Keratinocyte (primary cell): ENCODE measurements around the gene SH3PXD2A. TPM values are rescaled to one million over a fixed set of nuclear protein-coding genes. Genes with fewer than 3 reads are reported as not detected.
A peak's percentile ranks its signal among the peaks of the same experiment; 100 is the strongest.

Experiments used
- DNase-seq: peaks from one replicate; pipeline ENCODE4 v3.0.0-alpha.2; 2011; ENCODE audit warnings: low read depth, missing footprints, low spot score
- FAIRE-seq: peaks from 2 replicates; lab custom pipeline; 2011; peaks lifted over from hg19 to GRCh38; lab: Jason Lieb, UNC
- H2AFZ ChIP-seq: 2 replicates; pipeline ENCODE4 v1.6.0; 2012; ENCODE audit warnings: low read length, control low read depth, inconsistent platforms; ENCODE audit not compliant: control insufficient read depth
- H3K27ac ChIP-seq: 2 replicates; pipeline ENCODE4 v1.5.1; 2011; ENCODE audit warnings: low read length; ENCODE audit not compliant: control insufficient read depth, insufficient read depth
- H3K27me3 ChIP-seq: 3 replicates; pipeline ENCODE4 v1.6.0; 2011; ENCODE audit warnings: low read length; ENCODE audit not compliant: control insufficient read depth, insufficient read depth; ENCODE audit errors: extremely low read depth
- H3K36me3 ChIP-seq, 2 experiments: 2 replicates in 1 of 2; 3 replicates in 1 of 2; pipeline ENCODE4 v1.5.1; 2011; ENCODE audit warnings: low read length in 2 of 2, mild to moderate bottlenecking in 1 of 2; ENCODE audit not compliant: control insufficient read depth in 2 of 2, insufficient read depth in 2 of 2; ENCODE audit errors: extremely low read depth in 1 of 2
- H3K4me1 ChIP-seq: 3 replicates; pipeline ENCODE4 v1.5.1; 2011; ENCODE audit warnings: low read length; ENCODE audit not compliant: control insufficient read depth, insufficient read depth; ENCODE audit errors: extremely low read depth
- H3K4me2 ChIP-seq: 3 replicates; pipeline ENCODE4 v1.6.0; 2011; ENCODE audit warnings: low read depth, low read length; ENCODE audit not compliant: control insufficient read depth, insufficient read depth; ENCODE audit errors: extremely low read depth
- H3K4me3 ChIP-seq, 3 experiments: fragments of 200-600 bp in 1 of 3; sonication (generic) in 1 of 3; 2 replicates in 2 of 3; 3 replicates in 1 of 3; pipeline ENCODE4 v1.5.1; 2011 to 2016; ENCODE audit warnings: low read length in 3 of 3, mild to moderate bottlenecking in 3 of 3, control low read depth in 2 of 3, inconsistent platforms in 1 of 3, low read depth in 1 of 3, mixed read lengths in 1 of 3, mixed run types in 1 of 3, moderate library complexity in 1 of 3; ENCODE audit not compliant: control insufficient read depth in 2 of 3, insufficient read depth in 2 of 3; ENCODE audit errors: extremely low read depth in 1 of 3
- H3K79me2 ChIP-seq: 2 replicates; pipeline ENCODE4 v1.6.0; 2012; ENCODE audit warnings: low read length; ENCODE audit not compliant: control insufficient read depth, insufficient read depth
- H3K9ac ChIP-seq: 3 replicates; pipeline ENCODE4 v1.6.0; 2011; ENCODE audit warnings: low read length; ENCODE audit not compliant: control insufficient read depth, insufficient read depth; ENCODE audit errors: extremely low read depth
- H3K9me1 ChIP-seq: 3 replicates; pipeline ENCODE4 v1.6.0; 2011; ENCODE audit warnings: low read length; ENCODE audit not compliant: control insufficient read depth, insufficient read depth; ENCODE audit errors: extremely low read depth
- H3K9me3 ChIP-seq: 2 replicates; pipeline ENCODE4 v1.5.1; 2012; ENCODE audit warnings: low read depth, low read length; ENCODE audit not compliant: control insufficient read depth
- H4K20me1 ChIP-seq: 3 replicates; pipeline ENCODE4 v1.6.0; 2011; ENCODE audit warnings: low read length; ENCODE audit not compliant: control insufficient read depth, insufficient read depth; ENCODE audit errors: extremely low read depth
- EZH2 ChIP-seq: IDR thresholded peaks from one replicate; pipeline ENCODE4 v1.6.1; 2012; ENCODE audit warnings: inconsistent platforms, mild to moderate bottlenecking, low read length, moderate library complexity
- dilution Hi-C: fragments of 300-500 bp; cut with MboI; formaldehyde crosslinking; loops from one replicate; pipeline ENCODE4 v1.7.0; 2020; ENCODE audit warnings: low sequenced_read_pairs; ENCODE audit not compliant: extremely low pct_ligation_motif_present
- polyA plus RNA-seq, 5 experiments: library from polyadenylated mRNA; depleted of rRNA in 3 of 5; stranded (reverse) in 3 of 5; stranded (forward) in 1 of 5; unstranded in 1 of 5; fragments of >200 nt; gene quantifications; 1 replicate in 1 of 5; 2 replicates in 3 of 5; 3 replicates in 1 of 5; pipeline versions ENCODE4 v1.2.1 to v1.2.3, GENCODE V29; 2011 to 2012; ENCODE audit warnings: missing spikeins in 2 of 5, low read depth in 1 of 5, low replicate concordance in 1 of 5
- TF ChIP-seq, protein P1 (sequence below), 3 experiments: IDR thresholded peaks in 1 of 3; conservative IDR thresholded peaks in 1 of 3; optimal IDR thresholded peaks in 1 of 3; 2 replicates in 2 of 3; 3 replicates in 1 of 3; pipeline versions ENCODE3 to v1.5.1; 2011; ENCODE audit warnings: low read length in 3 of 3, mild to moderate bottlenecking in 3 of 3, moderate library complexity in 2 of 3, control low read depth in 1 of 3, inconsistent platforms in 1 of 3; ENCODE audit not compliant: insufficient read depth in 2 of 3; ENCODE audit errors: extremely low read depth in 1 of 3

Gene SH3PXD2A
- polyA plus RNA-seq, 1 donor (not counting 4 experiments of a cell fraction or from before 2014, with no cell fraction given) = 33.9 TPM

DNA sequence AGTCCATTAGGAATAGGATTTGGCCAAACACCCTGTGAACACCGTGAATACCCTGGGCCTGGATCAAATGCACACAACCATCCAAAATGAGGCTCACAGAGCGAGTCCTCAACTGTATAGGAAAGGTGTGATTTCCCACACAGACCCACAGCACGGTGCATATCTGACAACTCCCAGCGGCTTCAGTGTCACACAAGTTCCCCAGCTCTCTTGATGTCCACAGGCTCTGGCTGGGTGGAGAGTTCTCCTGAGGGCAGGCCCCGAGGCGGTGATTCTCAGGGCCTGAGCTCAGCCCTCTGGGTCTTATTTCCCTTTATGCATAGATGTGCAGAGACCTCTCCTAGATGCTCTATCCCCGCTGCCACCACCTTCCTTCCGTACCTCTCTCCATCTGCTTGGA, 64.1 kb downstream of the SH3PXD2A start:
- DNase-seq (no peak), FAIRE-seq (no peak)
- dilution Hi-C loops = no loop called here
- Histone ChIP-seq H3K4me3 (no peak overlapping the region), H3K4me2 (no peak overlapping the region), H3K79me2 (peaks cover 80% of the 10 kb centered on the region), H3K9ac (no peak overlapping the region), H3K9me3 (no peaks in the 10 kb centered on the region), H3K4me1 (peaks cover 78% of the 10 kb centered on the region), H3K27me3 (no peaks in the 10 kb centered on the region), H3K27ac (no peak overlapping the region), H3K36me3 (peaks cover 27 to 69% of the 10 kb centered on the region in 2 experiments), H2AFZ (no peak overlapping the region), H3K9me1 (peaks cover 14% of the 10 kb centered on the region), H4K20me1 (peaks cover 7% of the 10 kb centered on the region)
- TF ChIP-seq EZH2 = no peak
- TF ChIP-seq, protein P1, sequence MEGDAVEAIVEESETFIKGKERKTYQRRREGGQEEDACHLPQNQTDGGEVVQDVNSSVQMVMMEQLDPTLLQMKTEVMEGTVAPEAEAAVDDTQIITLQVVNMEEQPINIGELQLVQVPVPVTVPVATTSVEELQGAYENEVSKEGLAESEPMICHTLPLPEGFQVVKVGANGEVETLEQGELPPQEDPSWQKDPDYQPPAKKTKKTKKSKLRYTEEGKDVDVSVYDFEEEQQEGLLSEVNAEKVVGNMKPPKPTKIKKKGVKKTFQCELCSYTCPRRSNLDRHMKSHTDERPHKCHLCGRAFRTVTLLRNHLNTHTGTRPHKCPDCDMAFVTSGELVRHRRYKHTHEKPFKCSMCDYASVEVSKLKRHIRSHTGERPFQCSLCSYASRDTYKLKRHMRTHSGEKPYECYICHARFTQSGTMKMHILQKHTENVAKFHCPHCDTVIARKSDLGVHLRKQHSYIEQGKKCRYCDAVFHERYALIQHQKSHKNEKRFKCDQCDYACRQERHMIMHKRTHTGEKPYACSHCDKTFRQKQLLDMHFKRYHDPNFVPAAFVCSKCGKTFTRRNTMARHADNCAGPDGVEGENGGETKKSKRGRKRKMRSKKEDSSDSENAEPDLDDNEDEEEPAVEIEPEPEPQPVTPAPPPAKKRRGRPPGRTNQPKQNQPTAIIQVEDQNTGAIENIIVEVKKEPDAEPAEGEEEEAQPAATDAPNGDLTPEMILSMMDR (optimal IDR thresholded peaks at IDR 0.05 in 1 of 3, IDR thresholded peaks at IDR 0.05 in 1 of 3, conservative IDR thresholded peaks at IDR 0.05 in 1 of 3; ENCODE audit: extremely low read depth in 1 of 3, insufficient read depth in 2 of 3, low read length in 3 of 3) = no peak

DNA sequence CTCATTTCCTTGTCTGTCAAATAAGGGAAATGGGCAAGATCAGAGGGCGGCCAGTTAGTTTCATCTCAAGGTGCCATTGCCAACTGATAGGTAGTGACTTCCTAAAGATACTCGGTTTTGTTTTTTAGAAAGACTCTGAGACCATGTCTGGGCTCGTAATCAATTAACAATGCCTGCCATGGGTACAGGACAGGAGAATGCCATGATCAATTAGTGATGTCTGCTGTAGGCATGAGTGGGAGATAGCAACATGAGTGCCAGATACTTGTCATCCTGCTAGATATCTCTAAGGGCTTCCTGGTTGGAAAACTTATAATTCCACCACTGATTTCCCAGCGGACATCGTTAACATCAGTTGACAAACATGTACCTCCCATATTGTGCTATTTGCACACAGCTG, 64.8 kb downstream of the SH3PXD2A start:
- TF ChIP-seq, protein P1 (optimal IDR thresholded peaks at IDR 0.05 in 1 of 3, IDR thresholded peaks at IDR 0.05 in 1 of 3, conservative IDR thresholded peaks at IDR 0.05 in 1 of 3; ENCODE audit: extremely low read depth in 1 of 3, insufficient read depth in 2 of 3, low read length in 3 of 3) = no peak
- no peak for TF ChIP-seq EZH2
- Histone ChIP-seq H3K4me2 (peak overlapping the region; percentile 4), H2AFZ (no peak overlapping the region), H3K9me3 (no peaks in the 10 kb centered on the region), H4K20me1 (peaks cover 7% of the 10 kb centered on the region), H3K36me3 (peaks cover 26 to 73% of the 10 kb centered on the region in 2 experiments), H3K27me3 (no peaks in the 10 kb centered on the region), H3K4me1 (peaks cover 85% of the 10 kb centered on the region), H3K9me1 (peaks cover 14% of the 10 kb centered on the region), H3K9ac (peak overlapping the region; percentile 14), H3K27ac (peak overlapping the region; percentile 84), H3K79me2 (peaks cover 81% of the 10 kb centered on the region), H3K4me3 (no peak overlapping the region)
- dilution Hi-C loops = no loop called here
- FAIRE-seq = peak; percentile 78
- no peak for DNase-seq
